ENCODE results near the gene LRRTM3.

LRRTM3 gene

DNA sequence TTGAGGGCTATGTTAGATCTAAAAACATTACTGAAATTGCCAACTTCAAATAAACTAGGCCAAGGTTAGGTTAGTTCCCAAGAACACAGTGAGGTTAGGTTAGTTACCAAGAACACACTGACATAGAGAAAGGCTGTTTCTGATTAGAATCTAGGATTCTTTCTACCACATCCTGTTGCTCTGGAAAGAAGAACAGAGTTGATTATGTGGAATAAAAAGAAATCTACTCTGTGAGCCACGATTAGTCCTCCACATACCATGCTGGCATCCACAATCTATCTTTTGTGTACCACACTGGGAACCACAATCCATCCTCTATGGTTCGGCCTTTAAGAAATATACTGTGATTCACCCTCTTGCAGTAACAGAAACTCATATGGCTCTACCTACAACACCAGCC, 91.4 kb downstream of the LRRTM3 start:
- H3K4me1 ChIP-seq (ENCODE audit: control insufficient read depth, insufficient read depth, low read length): peaks cover 2% of the 10 kb centered on the region; the same call in 1 of the 2 replicates
- no peaks in the 10 kb centered on the region for H3K36me3 ChIP-seq (ENCODE audit: control insufficient read depth in 2 of 2, insufficient read depth in 1 of 2, low read length in 2 of 2)
- TF ChIP-seq ZNF266 (tag by site-specific recombination; IDR thresholded peaks at IDR 0.05; ENCODE audit: low read depth) (no peak), ZNF426 (tag by site-specific recombination; IDR thresholded peaks at IDR 0.05) (no peak), IKZF3 (tag by site-specific recombination; IDR thresholded peaks at IDR 0.05) (no peak), KLF10 (tag by site-specific recombination; IDR thresholded peaks at IDR 0.05) (no peak), ZNF24 (tag by site-specific recombination; IDR thresholded peaks at IDR 0.05) (no peak), ZBTB17 (tag by site-specific recombination; IDR thresholded peaks at IDR 0.05) (no peak), ZNF175 (tag by site-specific recombination; IDR thresholded peaks at IDR 0.05) (no peak), OVOL3 (tag by site-specific recombination; IDR thresholded peaks at IDR 0.05) (no peak), ZNF19 (tag by site-specific recombination; IDR thresholded peaks at IDR 0.05; ENCODE audit: low read depth) (no peak), ZBTB21 (tag by site-specific recombination; IDR thresholded peaks at IDR 0.05) (no peak), ZNF433 (tag by site-specific recombination; IDR thresholded peaks at IDR 0.05; ENCODE audit: low read depth) (no peak), ZNF133 (tag by site-specific recombination; IDR thresholded peaks at IDR 0.05) (no peak)
- TF ChIP-seq, protein P1, sequence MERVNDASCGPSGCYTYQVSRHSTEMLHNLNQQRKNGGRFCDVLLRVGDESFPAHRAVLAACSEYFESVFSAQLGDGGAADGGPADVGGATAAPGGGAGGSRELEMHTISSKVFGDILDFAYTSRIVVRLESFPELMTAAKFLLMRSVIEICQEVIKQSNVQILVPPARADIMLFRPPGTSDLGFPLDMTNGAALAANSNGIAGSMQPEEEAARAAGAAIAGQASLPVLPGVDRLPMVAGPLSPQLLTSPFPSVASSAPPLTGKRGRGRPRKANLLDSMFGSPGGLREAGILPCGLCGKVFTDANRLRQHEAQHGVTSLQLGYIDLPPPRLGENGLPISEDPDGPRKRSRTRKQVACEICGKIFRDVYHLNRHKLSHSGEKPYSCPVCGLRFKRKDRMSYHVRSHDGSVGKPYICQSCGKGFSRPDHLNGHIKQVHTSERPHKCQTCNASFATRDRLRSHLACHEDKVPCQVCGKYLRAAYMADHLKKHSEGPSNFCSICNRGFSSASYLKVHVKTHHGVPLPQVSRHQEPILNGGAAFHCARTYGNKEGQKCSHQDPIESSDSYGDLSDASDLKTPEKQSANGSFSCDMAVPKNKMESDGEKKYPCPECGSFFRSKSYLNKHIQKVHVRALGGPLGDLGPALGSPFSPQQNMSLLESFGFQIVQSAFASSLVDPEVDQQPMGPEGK (tag by site-specific recombination; IDR thresholded peaks at IDR 0.05): no peak
- TF ChIP-seq, protein P2, sequence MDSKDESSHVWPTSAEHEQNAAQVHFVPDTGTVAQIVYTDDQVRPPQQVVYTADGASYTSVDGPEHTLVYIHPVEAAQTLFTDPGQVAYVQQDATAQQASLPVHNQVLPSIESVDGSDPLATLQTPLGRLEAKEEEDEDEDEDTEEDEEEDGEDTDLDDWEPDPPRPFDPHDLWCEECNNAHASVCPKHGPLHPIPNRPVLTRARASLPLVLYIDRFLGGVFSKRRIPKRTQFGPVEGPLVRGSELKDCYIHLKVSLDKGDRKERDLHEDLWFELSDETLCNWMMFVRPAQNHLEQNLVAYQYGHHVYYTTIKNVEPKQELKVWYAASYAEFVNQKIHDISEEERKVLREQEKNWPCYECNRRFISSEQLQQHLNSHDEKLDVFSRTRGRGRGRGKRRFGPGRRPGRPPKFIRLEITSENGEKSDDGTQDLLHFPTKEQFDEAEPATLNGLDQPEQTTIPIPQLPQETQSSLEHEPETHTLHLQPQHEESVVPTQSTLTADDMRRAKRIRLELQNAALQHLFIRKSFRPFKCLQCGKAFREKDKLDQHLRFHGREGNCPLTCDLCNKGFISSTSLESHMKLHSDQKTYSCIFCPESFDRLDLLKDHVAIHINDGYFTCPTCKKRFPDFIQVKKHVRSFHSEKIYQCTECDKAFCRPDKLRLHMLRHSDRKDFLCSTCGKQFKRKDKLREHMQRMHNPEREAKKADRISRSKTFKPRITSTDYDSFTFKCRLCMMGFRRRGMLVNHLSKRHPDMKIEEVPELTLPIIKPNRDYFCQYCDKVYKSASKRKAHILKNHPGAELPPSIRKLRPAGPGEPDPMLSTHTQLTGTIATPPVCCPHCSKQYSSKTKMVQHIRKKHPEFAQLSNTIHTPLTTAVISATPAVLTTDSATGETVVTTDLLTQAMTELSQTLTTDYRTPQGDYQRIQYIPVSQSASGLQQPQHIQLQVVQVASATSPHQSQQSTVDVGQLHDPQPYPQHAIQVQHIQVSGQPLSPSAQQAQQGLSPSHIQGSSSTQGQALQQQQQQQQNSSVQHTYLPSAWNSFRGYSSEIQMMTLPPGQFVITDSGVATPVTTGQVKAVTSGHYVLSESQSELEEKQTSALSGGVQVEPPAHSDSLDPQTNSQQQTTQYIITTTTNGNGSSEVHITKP (tag by site-specific recombination; IDR thresholded peaks at IDR 0.05): no peak
- no peak overlapping the region for H3K27ac ChIP-seq (ENCODE audit: extremely low read depth, low read depth, low read length)
- no peaks in the 10 kb centered on the region for H3K9me3 ChIP-seq (ENCODE audit: control insufficient read depth, insufficient read depth, low read depth, low read length)
- ChIA-PET CTCF (no interaction called here), POLR2A (no interaction called here)
- H3K4me3 ChIP-seq (ENCODE audit: low read depth, low read length): no peak overlapping the region

DNA sequence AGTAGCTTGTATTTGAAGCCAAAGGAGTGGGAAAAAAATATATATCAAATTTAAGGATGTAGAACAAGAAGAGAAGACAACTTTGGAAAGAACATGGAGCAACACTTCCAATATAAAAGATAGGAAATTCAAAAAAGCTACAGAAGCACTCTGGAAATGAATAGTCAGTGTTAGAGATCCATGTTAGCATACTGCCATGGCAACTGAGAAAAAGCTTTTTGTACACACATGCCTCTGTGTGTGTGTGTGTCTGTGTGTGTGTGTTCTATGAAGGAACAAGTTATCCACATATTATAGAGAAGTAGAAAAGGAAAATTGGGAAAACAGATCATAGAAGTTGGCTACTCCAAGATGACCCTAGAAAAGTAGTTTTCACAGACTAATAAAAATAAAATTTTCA, 96.3 kb downstream of the LRRTM3 start:
- H3K4me3 ChIP-seq (ENCODE audit: low read depth, low read length): no peak overlapping the region
- CTCF ChIA-PET: interaction anchor here (0.8 kb wide), 1 partner anchor 19 kb away, joined by 3 read pairs; no protein-coding TSS in a partner anchor
- H3K36me3 ChIP-seq (ENCODE audit: control insufficient read depth in 2 of 2, insufficient read depth in 1 of 2, low read length in 2 of 2): no peaks in the 10 kb centered on the region
- H3K27ac ChIP-seq (ENCODE audit: extremely low read depth, low read depth, low read length): no peak overlapping the region
- TF ChIP-seq ZNF335 (tag by site-specific recombination; conservative IDR thresholded peaks at IDR 0.05): no peak
- TF ChIP-seq BCL11B (tag by site-specific recombination; IDR thresholded peaks at IDR 0.05; ENCODE audit: low read depth): no peak
- no peak for TF ChIP-seq ZNF776 (tag by site-specific recombination; IDR thresholded peaks at IDR 0.05; ENCODE audit: borderline replicate concordance)
- no peak for TF ChIP-seq ZNF274 (IDR thresholded peaks at IDR 0.05; ENCODE audit: low read length)
- TF ChIP-seq ZNF274 (tag by site-specific recombination; IDR thresholded peaks at IDR 0.05; ENCODE audit: borderline replicate concordance): no peak
- TF ChIP-seq KLF9 (tag by site-specific recombination; IDR thresholded peaks at IDR 0.05; ENCODE audit: low read depth): no peak
- no peak for TF ChIP-seq ZNF555 (tag by site-specific recombination; conservative IDR thresholded peaks at IDR 0.05)
- TF ChIP-seq, protein P3, sequence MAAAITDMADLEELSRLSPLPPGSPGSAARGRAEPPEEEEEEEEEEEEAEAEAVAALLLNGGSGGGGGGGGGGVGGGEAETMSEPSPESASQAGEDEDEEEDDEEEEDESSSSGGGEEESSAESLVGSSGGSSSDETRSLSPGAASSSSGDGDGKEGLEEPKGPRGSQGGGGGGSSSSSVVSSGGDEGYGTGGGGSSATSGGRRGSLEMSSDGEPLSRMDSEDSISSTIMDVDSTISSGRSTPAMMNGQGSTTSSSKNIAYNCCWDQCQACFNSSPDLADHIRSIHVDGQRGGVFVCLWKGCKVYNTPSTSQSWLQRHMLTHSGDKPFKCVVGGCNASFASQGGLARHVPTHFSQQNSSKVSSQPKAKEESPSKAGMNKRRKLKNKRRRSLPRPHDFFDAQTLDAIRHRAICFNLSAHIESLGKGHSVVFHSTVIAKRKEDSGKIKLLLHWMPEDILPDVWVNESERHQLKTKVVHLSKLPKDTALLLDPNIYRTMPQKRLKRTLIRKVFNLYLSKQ (tag by site-specific recombination; IDR thresholded peaks at IDR 0.05; ENCODE audit: borderline replicate concordance): no peak
- TF ChIP-seq, protein P4, sequence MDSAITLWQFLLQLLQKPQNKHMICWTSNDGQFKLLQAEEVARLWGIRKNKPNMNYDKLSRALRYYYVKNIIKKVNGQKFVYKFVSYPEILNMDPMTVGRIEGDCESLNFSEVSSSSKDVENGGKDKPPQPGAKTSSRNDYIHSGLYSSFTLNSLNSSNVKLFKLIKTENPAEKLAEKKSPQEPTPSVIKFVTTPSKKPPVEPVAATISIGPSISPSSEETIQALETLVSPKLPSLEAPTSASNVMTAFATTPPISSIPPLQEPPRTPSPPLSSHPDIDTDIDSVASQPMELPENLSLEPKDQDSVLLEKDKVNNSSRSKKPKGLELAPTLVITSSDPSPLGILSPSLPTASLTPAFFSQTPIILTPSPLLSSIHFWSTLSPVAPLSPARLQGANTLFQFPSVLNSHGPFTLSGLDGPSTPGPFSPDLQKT (IDR thresholded peaks at IDR 0.05; ENCODE audit: borderline replicate concordance, low read depth, low read length): no peak
- TF ChIP-seq ZNF621 (tag by site-specific recombination; IDR thresholded peaks at IDR 0.05): no peak
- TF ChIP-seq ZNF585B (tag by site-specific recombination; IDR thresholded peaks at IDR 0.05): no peak
- POLR2A ChIA-PET: no interaction called here
- no peaks in the 10 kb centered on the region for H3K9me3 ChIP-seq (ENCODE audit: control insufficient read depth, insufficient read depth, low read depth, low read length)
- no peaks in the 10 kb centered on the region for H3K4me1 ChIP-seq (ENCODE audit: control insufficient read depth, insufficient read depth, low read length)

Data from HEK293 (cell line).